Upper lobe of left lung (tissue), 6 donors: Measurements from ENCODE around the gene FAM229A. TPM values are rescaled to one million over a fixed set of nuclear protein-coding genes. Genes with fewer than 3 reads are reported as not detected.
"Not testable (repeated sequence)": the region's sequence is repeated elsewhere in the genome, so short reads cannot be mapped to it uniquely, and the experiment has no call there.

Experiments
- ATAC-seq, 2 donors: fragments of 200-7000 bp; cut with Tn5 transposase; one replicate each; pipeline ENCODE4 v1.9.1; 2022; ENCODE audit warnings: mild to moderate bottlenecking in 2 of 2, moderate library complexity in 2 of 2; ENCODE audit not compliant: low FRiP score in 2 of 2
- DNase-seq, 2 donors: peaks; one replicate each; pipeline ENCODE4 v3.0.0-alpha.2; 2019 to 2020
- H3K27ac ChIP-seq, 4 donors: fragments of 200-600 bp; sonication (generic); one replicate each; pipeline ENCODE4 v1.5.1; 2016 to 2019
- H3K27me3 ChIP-seq, 4 donors: fragments of 200-600 bp; sonication (generic); one replicate each; pipeline ENCODE4 v1.5.1; 2017 to 2019
- H3K36me3 ChIP-seq, 4 donors: fragments of 200-600 bp; sonication (generic); one replicate each; pipeline ENCODE4 v1.5.1; 2016 to 2019
- H3K4me1 ChIP-seq, 4 donors: fragments of 200-600 bp; sonication (generic); one replicate each; pipeline ENCODE4 v1.5.1; 2018 to 2019
- H3K4me3 ChIP-seq, 4 donors: fragments of 200-600 bp; sonication (generic); one replicate each; pipeline ENCODE4 v1.5.1; 2017 to 2019; ENCODE audit warnings: mild to moderate bottlenecking in 2 of 4, moderate library complexity in 1 of 4
- H3K9me3 ChIP-seq, 4 donors: fragments of 200-600 bp; sonication (generic); one replicate each; pipeline ENCODE4 v1.5.1; 2018 to 2019
- CTCF ChIP-seq, 6 experiments: fragments of 450-650 bp in 4 of 6; fragments of 200-600 bp in 2 of 6; sonication (generic) in 2 of 6; IDR thresholded peaks; one replicate each; pipeline ENCODE4 v1.5.1; 2016 to 2019; ENCODE audit warnings: antibody characterized with exemption in 6 of 6
- EP300 ChIP-seq, 4 donors: sonication (generic); formaldehyde crosslinking; IDR thresholded peaks; one replicate each; pipeline ENCODE4 v1.5.1; 2017; ENCODE audit warnings: antibody characterized with exemption in 4 of 4, control low read depth in 2 of 4
- POLR2A ChIP-seq, 4 donors: fragments of 450-650 bp; IDR thresholded peaks; one replicate each; pipeline ENCODE4 v1.5.1; 2016 to 2017; ENCODE audit warnings: antibody characterized with exemption in 4 of 4, mild to moderate bottlenecking in 2 of 4
- POLR2AphosphoS5 ChIP-seq, 2 donors: sonication (generic); formaldehyde crosslinking; IDR thresholded peaks; one replicate each; pipeline ENCODE4 v1.5.1; 2017; ENCODE audit warnings: antibody characterized with exemption in 2 of 2
- WGBS, 2 donors: methylation state at CpG; one replicate each; pipeline ENCODE4 v1.1.5; 2017 to 2018; 5-methylcytosine and 5-hydroxymethylcytosine counted together
- total RNA-seq, 6 donors: library from RNA; depleted of rRNA in 4 of 6; stranded (reverse); fragments of >200 nt in 4 of 6; gene quantifications; one replicate each; pipeline versions ENCODE4 v1.1.0 to v1.2.1, GENCODE V29; 2016 to 2021
- donor health status: DM: no; HTN: no; CAD: no; lungs with moderate emphysema.
- donor health status: DM: no; HTN: yes; CAD: no; lungs with severe emphysema.

FAM229A gene
- total RNA-seq, 6 donors from 2014 or later, result 4.3 to 43.0 (median 10.5) TPM

DNA sequence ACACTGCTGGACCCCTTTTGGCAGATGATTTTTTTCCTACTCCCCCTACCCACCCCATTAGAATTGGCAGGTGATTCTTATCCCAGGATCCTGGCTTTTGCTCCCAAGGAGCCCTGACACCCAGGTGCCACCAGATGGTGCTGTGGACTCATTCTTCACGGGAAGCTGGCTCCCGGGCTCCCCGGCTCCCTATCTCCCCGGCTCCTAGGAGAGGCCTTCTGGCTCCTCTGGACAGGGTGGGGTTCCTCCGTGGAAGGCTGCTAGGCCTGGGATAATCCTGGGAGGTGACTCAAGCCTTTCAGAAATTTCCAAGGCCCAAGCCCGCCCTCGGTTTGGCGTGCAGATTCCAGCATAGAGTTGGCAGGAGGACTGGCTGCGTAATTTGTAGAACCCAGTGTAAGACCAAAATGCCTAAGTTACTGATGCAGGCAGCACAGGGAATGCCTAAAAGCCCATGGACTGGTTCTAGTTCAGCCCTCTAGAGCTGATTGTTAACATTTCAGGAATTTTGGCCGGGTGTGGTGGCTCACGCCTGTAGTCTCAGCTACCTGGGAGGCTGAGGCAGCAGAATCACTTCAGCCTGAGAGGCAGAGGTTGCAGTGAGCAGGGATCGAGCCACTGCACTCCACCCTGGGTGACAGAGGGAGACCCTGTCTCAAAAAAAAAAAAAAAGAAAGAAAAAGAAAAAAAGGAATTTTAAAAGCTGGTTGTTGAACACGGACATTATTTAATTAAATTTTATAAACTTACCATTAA lies 38.8 kb upstream of the FAM229A start:
- ATAC-seq (peak; percentile 94 to 99), DNase-seq (peak in 1 of 2 donors; percentile 83)
- TF ChIP-seq POLR2A (IDR thresholded peaks at IDR 0.05) (no peak), CTCF (IDR thresholded peaks at IDR 0.05) (peak; percentile 67 to 90 (median 87)), POLR2AphosphoS5 (IDR thresholded peaks at IDR 0.05) (no peak)
- Histone ChIP-seq H3K4me3 (no peak overlapping the region), H3K36me3 (no peaks in the 10 kb centered on the region), H3K27ac (peak overlapping the region; percentile 6 to 61 (median 16)), H3K27me3 (no peaks in the 10 kb centered on the region), H3K4me1 (peaks cover 2 to 4% (median 3%) of the 10 kb centered on the region in 4 donors), H3K9me3 (no peaks in the 10 kb centered on the region)
- 36 to 48% methylated on average over 13 of the region's 13 CpGs for WGBS, 2 donors

DNA sequence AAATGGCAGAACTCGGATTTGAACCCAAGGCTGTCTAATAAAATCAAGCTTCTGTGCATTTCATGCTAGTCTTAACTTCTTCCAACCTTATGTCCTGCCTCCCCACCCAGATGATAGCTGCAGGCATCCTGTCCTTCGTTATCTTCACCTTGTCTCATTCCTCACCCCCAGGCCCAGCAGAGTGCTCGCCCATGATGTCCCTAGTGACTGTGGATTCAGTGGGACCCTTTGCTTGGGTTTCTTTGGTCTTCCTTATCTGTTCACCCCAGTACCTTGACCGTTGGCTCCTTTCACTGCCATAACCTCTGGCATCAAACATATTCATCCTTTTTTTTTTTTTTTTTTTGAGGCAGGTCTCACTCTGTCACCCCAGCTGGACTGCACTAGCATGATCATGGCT lies 37.6 kb upstream of the FAM229A start:
- ATAC-seq (no peak), DNase-seq (no peak)
- Histone ChIP-seq H3K27me3 (no peaks in the 10 kb centered on the region), H3K4me1 (peaks cover 9 to 13% (median 11%) of the 10 kb centered on the region in 4 donors), H3K36me3 (no peaks in the 10 kb centered on the region), H3K9me3 (no peaks in the 10 kb centered on the region), H3K4me3 (no peak overlapping the region), H3K27ac (no peak overlapping the region)
- TF ChIP-seq POLR2A (IDR thresholded peaks at IDR 0.05) (no peak), EP300 (IDR thresholded peaks at IDR 0.05) (no peak), POLR2AphosphoS5 (IDR thresholded peaks at IDR 0.05) (no peak), CTCF (IDR thresholded peaks at IDR 0.05) (no peak)
- 70 to 80% methylated on average over 4 of the region's 4 CpGs for WGBS, 2 donors

- WGBS, 2 donors, result 61 to 67% methylated on average over 2 of the region's 2 CpGs
- no peak for ATAC-seq
- no peaks in the 10 kb centered on the region for H3K36me3 ChIP-seq
Measured at GRCh38 chr1:32398401-32398800, 36.1 kb upstream of the FAM229A start.

DNA sequence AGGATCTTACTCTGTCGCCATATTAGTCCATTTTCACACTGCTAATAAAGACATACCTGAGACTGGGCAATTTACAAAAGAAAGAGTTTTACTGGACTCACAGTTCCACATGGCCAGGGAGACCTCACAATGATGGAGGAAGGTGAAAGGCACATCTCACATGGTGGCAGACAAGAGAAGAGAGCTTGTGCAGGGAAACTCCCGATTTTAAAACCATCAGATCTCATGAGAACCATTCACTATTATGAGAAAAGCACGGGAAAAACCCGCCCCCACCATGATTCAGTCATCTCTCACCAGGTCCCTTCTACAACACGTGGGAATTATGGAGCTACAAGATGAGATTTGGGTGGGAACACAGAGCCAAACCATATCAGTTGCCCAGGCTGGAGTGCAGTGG lies 34.2 kb upstream of the FAM229A start:
- not testable (repeated sequence) for H3K36me3 ChIP-seq, DNase-seq, H3K27me3 ChIP-seq, ATAC-seq, H3K9me3 ChIP-seq, H3K4me3 ChIP-seq, H3K27ac ChIP-seq
- peaks cover 30 to 36% (median 31%) of the 10 kb centered on the region in 4 donors for H3K4me1 ChIP-seq
- WGBS, 2 donors, result 89 to 95% methylated on average over 5 of the region's 5 CpGs

More at GRCh38 chr1:32398401-32398800, 36.1 kb upstream of the FAM229A start:
- Histone ChIP-seq H3K4me3 (no peak overlapping the region), H3K27me3 (no peaks in the 10 kb centered on the region), H3K9me3 (no peaks in the 10 kb centered on the region), H3K27ac (no peak overlapping the region), H3K4me1 (peaks cover 11 to 18% (median 15%) of the 10 kb centered on the region in 4 donors)
- TF ChIP-seq POLR2AphosphoS5 (IDR thresholded peaks at IDR 0.05) (no peak), CTCF (IDR thresholded peaks at IDR 0.05) (no peak), EP300 (IDR thresholded peaks at IDR 0.05) (no peak), POLR2A (IDR thresholded peaks at IDR 0.05) (no peak)
- no peak for DNase-seq

DNA sequence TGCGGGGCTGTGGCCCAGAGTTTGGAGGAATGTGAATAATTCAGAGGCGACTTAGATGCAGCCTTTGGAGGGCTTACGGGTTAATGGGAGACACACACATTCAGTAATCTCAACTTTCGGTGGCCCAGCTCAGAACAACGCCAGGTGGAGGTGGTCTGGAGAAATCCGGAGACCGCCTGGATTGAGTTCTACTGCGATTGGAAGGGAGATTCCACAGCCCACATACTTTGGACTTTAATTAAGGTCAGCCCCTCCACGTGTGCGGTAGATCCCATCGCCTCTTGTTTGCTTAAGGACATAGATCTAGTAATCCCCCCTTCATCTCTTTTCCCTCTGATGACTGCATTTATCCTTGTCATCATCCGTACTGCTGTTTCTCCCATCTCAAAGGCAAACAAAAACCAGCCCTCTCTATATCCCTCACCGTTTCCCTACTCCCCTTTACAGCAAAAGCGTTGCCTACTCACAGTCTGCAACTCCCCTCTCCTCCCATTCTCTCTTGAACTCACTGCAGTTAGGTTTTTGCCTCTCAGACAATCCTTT lies 32.7 kb upstream of the FAM229A start:
- no peaks in the 10 kb centered on the region for H3K27me3 ChIP-seq
- DNase-seq (no peak), ATAC-seq (peak in 1 of 2 donors; percentile 1)
- WGBS, 2 donors, result 1% methylated on average over 14 of the region's 14 CpGs
- H3K9me3 ChIP-seq, result no peaks in the 10 kb centered on the region
- peaks cover 28 to 41% (median 34%) of the 10 kb centered on the region in 4 donors for H3K4me1 ChIP-seq
- H3K27ac ChIP-seq, result peak overlapping the region; percentile 89 to 98 (median 92)
- TF ChIP-seq CTCF (IDR thresholded peaks at IDR 0.05) (no peak), EP300 (IDR thresholded peaks at IDR 0.05) (no peak), POLR2AphosphoS5 (IDR thresholded peaks at IDR 0.05) (no peak), POLR2A (IDR thresholded peaks at IDR 0.05) (no peak)
- H3K36me3 ChIP-seq, result peaks cover 0 to 20% (median 10%) of the 10 kb centered on the region in 4 donors
- H3K4me3 ChIP-seq, result peak overlapping the region; percentile 11 to 84 (median 70)
